GM21576 (cell line): ENCODE measurements around the gene FRMD4A.
"Not testable (repeated sequence)": the region's sequence is repeated elsewhere in the genome, so short reads cannot be mapped to it uniquely, and the experiment has no call there.

Experiments used
- ATAC-seq: cut with Tn5 transposase; IDR thresholded peaks from one replicate; pipeline ENCODE4 v1.9.1; 2021; ENCODE audit warnings: mild to moderate bottlenecking, moderate library complexity; ENCODE audit not compliant: unreplicated experiment

The FRMD4A gene

GRCh38 chr10:13831711-13832141, 499.0 kb downstream of the FRMD4A start:
- ATAC-seq: no peak

- no peak for ATAC-seq
Measured at GRCh38 chr10:13830385-13830784, 500.3 kb downstream of the FRMD4A start.

- ATAC-seq: no peak
Measured at GRCh38 chr10:13829790-13830189, 500.9 kb downstream of the FRMD4A start.

GRCh38 chr10:13828284-13828683, 502.4 kb downstream of the FRMD4A start:
- ATAC-seq: not testable (repeated sequence)

GRCh38 chr10:13827076-13827797, 503.5 kb downstream of the FRMD4A start:
- no peak for ATAC-seq

- ATAC-seq: no peak
Measured at GRCh38 chr10:13823709-13824405, 506.9 kb downstream of the FRMD4A start.

- no peak for ATAC-seq
Measured at GRCh38 chr10:13823096-13823708, 507.5 kb downstream of the FRMD4A start.

GRCh38 chr10:13822490-13822889, 508.2 kb downstream of the FRMD4A start:
- ATAC-seq: no peak

- ATAC-seq: no peak
Measured at GRCh38 chr10:13820964-13821337, 509.8 kb downstream of the FRMD4A start.

GRCh38 chr10:13820119-13820963, 510.4 kb downstream of the FRMD4A start:
- ATAC-seq: no peak

GRCh38 chr10:13816195-13816925, 514.4 kb downstream of the FRMD4A start:
- ATAC-seq: no peak

GRCh38 chr10:13815756-13816155, 515.0 kb downstream of the FRMD4A start:
- no peak for ATAC-seq

- no peak for ATAC-seq
Measured at GRCh38 chr10:13813550-13813949, 517.2 kb downstream of the FRMD4A start.

GRCh38 chr10:13812804-13813203, 517.9 kb downstream of the FRMD4A start:
- ATAC-seq: no peak

GRCh38 chr10:13810568-13810967, 520.2 kb downstream of the FRMD4A start:
- no peak for ATAC-seq

- no peak for ATAC-seq
Measured at GRCh38 chr10:13809427-13809826, 521.3 kb downstream of the FRMD4A start.

GRCh38 chr10:13808556-13809391, 522.0 kb downstream of the FRMD4A start:
- ATAC-seq: no peak

- no peak for ATAC-seq
Measured at GRCh38 chr10:13806419-13806818, 524.3 kb downstream of the FRMD4A start.
